ENCODE measurements around the gene SLC39A8. TPM values are rescaled to one million over a fixed set of nuclear protein-coding genes. Genes with fewer than 3 reads are reported as not detected.

SLC39A8 gene
- polyA plus RNA-seq, 2 of the 4 experiments (the other 2 are of a cell fraction), result 14.1 to 20.4 TPM

- TF ChIP-seq, protein P1, sequence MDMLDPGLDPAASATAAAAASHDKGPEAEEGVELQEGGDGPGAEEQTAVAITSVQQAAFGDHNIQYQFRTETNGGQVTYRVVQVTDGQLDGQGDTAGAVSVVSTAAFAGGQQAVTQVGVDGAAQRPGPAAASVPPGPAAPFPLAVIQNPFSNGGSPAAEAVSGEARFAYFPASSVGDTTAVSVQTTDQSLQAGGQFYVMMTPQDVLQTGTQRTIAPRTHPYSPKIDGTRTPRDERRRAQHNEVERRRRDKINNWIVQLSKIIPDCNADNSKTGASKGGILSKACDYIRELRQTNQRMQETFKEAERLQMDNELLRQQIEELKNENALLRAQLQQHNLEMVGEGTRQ (IDR thresholded peaks at IDR 0.05), result no peak
- TF ChIP-seq EHMT2 (IDR thresholded peaks at IDR 0.05; ENCODE audit: low read depth), result no peak
- TF ChIP-seq, protein P2, sequence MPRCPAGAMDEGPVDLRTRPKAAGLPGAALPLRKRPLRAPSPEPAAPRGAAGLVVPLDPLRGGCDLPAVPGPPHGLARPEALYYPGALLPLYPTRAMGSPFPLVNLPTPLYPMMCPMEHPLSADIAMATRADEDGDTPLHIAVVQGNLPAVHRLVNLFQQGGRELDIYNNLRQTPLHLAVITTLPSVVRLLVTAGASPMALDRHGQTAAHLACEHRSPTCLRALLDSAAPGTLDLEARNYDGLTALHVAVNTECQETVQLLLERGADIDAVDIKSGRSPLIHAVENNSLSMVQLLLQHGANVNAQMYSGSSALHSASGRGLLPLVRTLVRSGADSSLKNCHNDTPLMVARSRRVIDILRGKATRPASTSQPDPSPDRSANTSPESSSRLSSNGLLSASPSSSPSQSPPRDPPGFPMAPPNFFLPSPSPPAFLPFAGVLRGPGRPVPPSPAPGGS (IDR thresholded peaks at IDR 0.05), result no peak
These were observed 82.1 kb downstream of the SLC39A8 start (continued) for GRCh38 chr4:102263024-102263787.

DNA sequence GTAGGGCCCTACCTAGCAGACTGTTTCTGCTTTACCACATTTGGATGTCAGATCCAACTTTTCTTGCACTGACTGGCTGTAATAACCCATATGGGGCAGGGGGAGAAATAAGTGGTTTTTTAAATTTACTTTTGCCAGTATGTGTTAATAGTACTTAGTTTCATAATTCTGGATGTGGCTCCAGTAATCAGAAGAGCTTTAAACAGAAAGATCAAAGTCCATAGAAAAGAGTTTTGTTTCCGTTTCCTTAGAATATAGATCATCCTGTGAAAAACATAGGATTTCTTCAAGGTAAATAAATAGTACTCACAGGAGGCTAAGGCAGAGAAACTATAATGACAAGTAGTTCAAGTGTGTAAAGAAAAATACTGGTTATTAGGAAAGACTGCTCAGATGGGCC is 85.6 kb downstream of the SLC39A8 start:
- Histone ChIP-seq H3K4me3 (no peak overlapping the region), H3K4me1 (peaks cover 6% of the 10 kb centered on the region), H3K27ac (no peak overlapping the region), H3K9me3 (no peaks in the 10 kb centered on the region), H3K4me2 (no peak overlapping the region)
- 85% methylated on average over 1 of the region's 1 CpG for WGBS (ENCODE audit: missing lambda C conversion rate)
- no peak for DNase-seq (ENCODE audit: low read depth in 1 of 2, low spot score in 1 of 2)
- ChIA-PET POLR2A (no interaction called here), CTCF (no interaction called here)
- TF ChIP-seq JUN (IDR thresholded peaks at IDR 0.05), result no peak
- TF ChIP-seq, protein P2 (IDR thresholded peaks at IDR 0.05), result no peak
- TF ChIP-seq BHLHE40 (IDR thresholded peaks at IDR 0.05; ENCODE audit: low read depth, low read length), result no peak
- TF ChIP-seq MAFK (IDR thresholded peaks at IDR 0.05; ENCODE audit: partially characterized antibody), result no peak
- no peak for TF ChIP-seq FOSL2 (IDR thresholded peaks at IDR 0.05)
- TF ChIP-seq FOSL2 (CRISPR knock-in tag; IDR thresholded peaks at IDR 0.05), result no peak
- no peak for TF ChIP-seq CTCF (IDR thresholded peaks at IDR 0.05)
- TF ChIP-seq ESRRA (IDR thresholded peaks at IDR 0.05; ENCODE audit: borderline replicate concordance, low read length), result no peak
- no peak for TF ChIP-seq MYC (IDR thresholded peaks at IDR 0.05; ENCODE audit: borderline replicate concordance, low read length)
- TF ChIP-seq RNF2 (IDR thresholded peaks at IDR 0.05; ENCODE audit: borderline replicate concordance, low read depth), result no peak
- TF ChIP-seq ZNF302 (CRISPR knock-in tag; IDR thresholded peaks at IDR 0.05), result no peak
- no peak for TF ChIP-seq CEBPB (IDR thresholded peaks at IDR 0.05)
- no peak for TF ChIP-seq HEYL (CRISPR knock-in tag; IDR thresholded peaks at IDR 0.05)
- TF ChIP-seq CHD4 (IDR thresholded peaks at IDR 0.05; ENCODE audit: borderline replicate concordance), result no peak
- no peak for TF ChIP-seq SREBF2 (IDR thresholded peaks at IDR 0.05)
- TF ChIP-seq EHMT2 (IDR thresholded peaks at IDR 0.05; ENCODE audit: low read depth), result no peak
- TF ChIP-seq, protein P3, sequence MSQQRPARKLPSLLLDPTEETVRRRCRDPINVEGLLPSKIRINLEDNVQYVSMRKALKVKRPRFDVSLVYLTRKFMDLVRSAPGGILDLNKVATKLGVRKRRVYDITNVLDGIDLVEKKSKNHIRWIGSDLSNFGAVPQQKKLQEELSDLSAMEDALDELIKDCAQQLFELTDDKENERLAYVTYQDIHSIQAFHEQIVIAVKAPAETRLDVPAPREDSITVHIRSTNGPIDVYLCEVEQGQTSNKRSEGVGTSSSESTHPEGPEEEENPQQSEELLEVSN (IDR thresholded peaks at IDR 0.05; ENCODE audit: borderline replicate concordance, low read depth), result no peak
- no peak for ATAC-seq
- no peak for FAIRE-seq

GRCh38 chr4:102259081-102259480 is 86.2 kb downstream of the SLC39A8 start:
- H3K9me3 ChIP-seq, result no peaks in the 10 kb centered on the region
- no peak overlapping the region for H3K4me2 ChIP-seq
- CTCF ChIA-PET, result no interaction called here
- POLR2A ChIA-PET, result no interaction called here
- 69% methylated on average over 3 of the region's 3 CpGs for WGBS (ENCODE audit: missing lambda C conversion rate)
- no peak overlapping the region for H3K4me3 ChIP-seq
- H3K27ac ChIP-seq, result no peak overlapping the region
- no peak for ATAC-seq
- FAIRE-seq, result no peak
- DNase-seq (ENCODE audit: low read depth in 1 of 2, low spot score in 1 of 2), result no peak
- peaks cover 6% of the 10 kb centered on the region for H3K4me1 ChIP-seq
- TF ChIP-seq HEYL (CRISPR knock-in tag; IDR thresholded peaks at IDR 0.05), result no peak
- TF ChIP-seq JUN (IDR thresholded peaks at IDR 0.05), result no peak
- TF ChIP-seq MYC (IDR thresholded peaks at IDR 0.05; ENCODE audit: borderline replicate concordance, low read length), result no peak
- TF ChIP-seq ESRRA (IDR thresholded peaks at IDR 0.05; ENCODE audit: borderline replicate concordance, low read length), result no peak
- no peak for TF ChIP-seq HOXA7 (CRISPR knock-in tag; IDR thresholded peaks at IDR 0.05)
- no peak for TF ChIP-seq HOXB5 (CRISPR knock-in tag; IDR thresholded peaks at IDR 0.05)
- no peak for TF ChIP-seq ZC3H11A (IDR thresholded peaks at IDR 0.05)
